Measurements from ENCODE around the gene THBS3. TPM values are rescaled to one million over a fixed set of nuclear protein-coding genes. Genes with fewer than 3 reads are reported as not detected.

The THBS3 gene
- 10 to 100 TPM; 25.1 to 26.3 TPM for total RNA-seq

GRCh38 chr1:155207806-155208540, at the start of gene THBS3:
Gene THBS3, minus strand, starts transcription at chr1:155207897. Its CDS starts 21 bp downstream, at chr1:155207876.
- no peaks in the 10 kb centered on the region for H3K27me3 Mint-ChIP-seq
- ATAC-seq (ENCODE audit: low read depth), result no peak
- no peaks in the 10 kb centered on the region for H3K36me3 Mint-ChIP-seq
- POLR2A ChIA-PET, result interaction anchor here (0.6 to 3.7 kb wide), 7 partner anchors 11 to 65 kb away, joined by 3 to 65 read pairs (median 17); partner anchors contain the start of genes CLK2, KRTCAP2 and TRIM46
- peak within 1 kb of the TSS; percentile 90 for H3K4me3 Mint-ChIP-seq
- no peaks in the 10 kb centered on the region for H3K9me3 Mint-ChIP-seq
- no peak for DNase-seq
- peak within 1 kb of the TSS; percentile 90 for H3K27ac Mint-ChIP-seq
- H3K4me1 Mint-ChIP-seq, result peaks cover 25% of the 10 kb centered on the region

DNA sequence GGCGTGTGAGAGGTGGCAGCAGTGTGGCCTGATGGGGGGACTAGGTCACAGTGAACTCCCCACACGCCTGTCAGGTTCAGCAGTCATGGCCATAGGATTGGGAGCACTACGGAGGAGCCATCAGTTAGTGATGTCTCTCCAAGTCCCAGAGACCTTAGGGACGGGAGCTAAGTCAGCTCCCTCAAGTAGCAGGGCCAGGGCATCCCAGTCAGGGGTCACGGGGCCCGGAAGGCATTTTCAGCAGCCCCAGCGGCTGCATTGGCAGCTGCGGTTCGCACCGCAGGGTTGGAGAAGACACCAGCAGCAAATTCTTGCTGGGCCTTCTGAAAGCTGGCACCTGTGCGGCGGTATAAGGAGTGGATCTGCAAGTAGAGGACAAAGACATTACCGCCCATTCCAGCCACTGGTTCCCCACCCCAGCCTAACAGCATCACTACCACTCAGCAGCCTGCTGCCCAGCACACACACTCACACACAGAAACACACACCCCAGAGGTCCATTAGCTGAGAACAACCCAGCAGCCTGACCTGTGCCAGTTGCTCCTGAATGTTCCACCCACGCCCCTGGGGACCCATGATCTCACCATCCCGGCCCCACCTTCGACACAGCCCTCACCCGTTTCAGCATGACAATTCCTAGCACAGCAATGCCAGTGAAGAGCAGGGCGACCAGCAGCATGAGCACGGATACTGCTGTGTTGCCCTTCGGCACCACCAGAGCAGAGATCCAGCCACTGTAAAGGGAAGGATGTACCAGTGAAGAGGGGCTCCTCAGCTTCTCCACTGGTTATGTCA, 48.6 kb upstream of the THBS3 start:
- peak overlapping the region; percentile 59 for H3K27ac Mint-ChIP-seq
- no peak for ATAC-seq (ENCODE audit: low read depth)
- no peaks in the 10 kb centered on the region for H3K9me3 Mint-ChIP-seq
- no peak for DNase-seq
- peaks cover 20% of the 10 kb centered on the region for H3K4me1 Mint-ChIP-seq
- peak overlapping the region; percentile 80 for H3K4me3 Mint-ChIP-seq
- H3K36me3 Mint-ChIP-seq, result peaks cover 8% of the 10 kb centered on the region
- POLR2A ChIA-PET, result interaction anchor here (1.0 to 2.5 kb wide), 3 partner anchors 12 to 67 kb away, joined by 4 to 7 read pairs (median 4); partner anchors contain the start of gene RUSC1
- H3K27me3 Mint-ChIP-seq, result no peaks in the 10 kb centered on the region

GRCh38 chr1:155255243-155256007, 47.7 kb upstream of the THBS3 start, which contains the start of gene ENTREP3:
Gene ENTREP3, minus strand, starts transcription at chr1:155255483. Its CDS starts 606 bp downstream, at chr1:155254877.
- ATAC-seq (ENCODE audit: low read depth), result peak; percentile 60
- Mint-ChIP-seq H3K4me3 (peak within 1 kb of the TSS; percentile 80), H3K4me1 (peaks cover 18% of the 10 kb centered on the region), H3K9me3 (no peaks in the 10 kb centered on the region), H3K36me3 (peaks cover 4% of the 10 kb centered on the region), H3K27ac (peak within 1 kb of the TSS; percentile 73), H3K27me3 (no peaks in the 10 kb centered on the region)
- POLR2A ChIA-PET, result interaction anchor here (0.6 to 1.5 kb wide), 7 partner anchors 8 to 68 kb away, joined by 3 to 8 read pairs (median 4); partner anchors contain the start of genes CLK2 and RUSC1
- DNase-seq, result peak; percentile 81

- Mint-ChIP-seq H3K36me3 (no peaks in the 10 kb centered on the region), H3K27ac (peak overlapping the region; percentile 73), H3K4me3 (peak overlapping the region; percentile 80), H3K9me3 (no peaks in the 10 kb centered on the region), H3K4me1 (peaks cover 15% of the 10 kb centered on the region), H3K27me3 (no peaks in the 10 kb centered on the region)
- ATAC-seq (ENCODE audit: low read depth), result no peak
- POLR2A ChIA-PET, result interaction anchor here (0.8 to 1.5 kb wide), 4 partner anchors 9 to 69 kb away, joined by 3 to 8 read pairs (median 4); partner anchors contain the start of genes CLK2 and RUSC1
- no peak for DNase-seq
Measured at GRCh38 chr1:155254714-155255242, 47.1 kb upstream of the THBS3 start.

DNA sequence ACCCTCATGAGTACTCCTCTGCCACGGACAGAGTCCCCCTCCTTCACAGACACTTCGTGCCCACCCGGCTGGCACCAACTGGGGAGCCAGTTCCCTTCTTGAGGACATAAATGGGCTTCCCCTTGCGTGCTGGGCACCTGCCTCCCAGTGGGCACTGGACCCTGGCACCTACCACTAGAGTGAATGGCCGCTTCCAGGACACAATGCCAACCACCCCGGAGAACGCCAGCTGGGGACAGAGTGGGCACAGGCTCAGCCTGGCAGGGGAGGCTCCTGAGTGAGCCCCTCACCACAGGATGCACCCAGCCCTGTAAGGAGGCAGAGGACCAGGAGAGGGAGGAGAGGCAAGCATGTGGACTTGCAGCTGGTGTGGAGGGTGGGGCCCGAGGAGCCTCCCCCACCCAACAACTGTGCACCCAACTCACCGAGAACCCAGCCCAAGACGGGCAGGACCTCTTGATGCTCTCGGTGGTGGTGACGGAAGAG, 46.6 kb upstream of the THBS3 start:
- POLR2A ChIA-PET, result interaction anchor here (0.8 to 1.5 kb wide), 3 partner anchors 9 to 69 kb away, joined by 3 to 8 read pairs (median 4); partner anchors contain the start of gene CLK2
- DNase-seq (no peak), ATAC-seq (ENCODE audit: low read depth) (no peak)
- H3K4me3 Mint-ChIP-seq, result peak overlapping the region; percentile 80
- no peaks in the 10 kb centered on the region for H3K27me3 Mint-ChIP-seq
- no peaks in the 10 kb centered on the region for H3K36me3 Mint-ChIP-seq
- H3K9me3 Mint-ChIP-seq, result no peaks in the 10 kb centered on the region
- peak overlapping the region; percentile 73 for H3K27ac Mint-ChIP-seq
- peaks cover 15% of the 10 kb centered on the region for H3K4me1 Mint-ChIP-seq

DNA sequence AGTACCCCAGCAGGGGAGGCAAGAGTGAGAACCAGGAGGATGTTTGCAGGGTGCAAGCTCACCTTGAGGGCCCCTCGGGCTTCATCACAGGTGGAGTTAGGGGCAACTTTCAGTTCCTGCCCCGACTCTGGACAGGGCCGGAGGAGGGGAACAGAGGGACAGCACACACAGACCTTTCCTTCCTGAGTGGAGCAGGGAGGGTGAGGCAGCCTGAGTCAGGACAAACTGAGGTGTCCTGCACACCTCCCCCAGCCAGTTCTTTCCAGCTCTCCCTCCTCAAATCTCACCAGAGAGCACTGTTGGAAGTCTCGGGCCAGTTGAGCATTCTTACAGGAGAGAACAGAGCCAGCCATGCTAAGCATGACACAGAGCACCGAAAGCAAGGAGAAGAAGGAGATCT, 46.1 kb upstream of the THBS3 start:
- peak overlapping the region; percentile 80 for H3K4me3 Mint-ChIP-seq
- DNase-seq (no peak), ATAC-seq (ENCODE audit: low read depth) (no peak)
- no peak overlapping the region for H3K27ac Mint-ChIP-seq
- peaks cover 15% of the 10 kb centered on the region for H3K4me1 Mint-ChIP-seq
- POLR2A ChIA-PET, result no interaction called here
- H3K27me3 Mint-ChIP-seq, result no peaks in the 10 kb centered on the region
- H3K9me3 Mint-ChIP-seq, result no peaks in the 10 kb centered on the region
- H3K36me3 Mint-ChIP-seq, result no peaks in the 10 kb centered on the region

GRCh38 chr1:155253208-155253607, 45.5 kb upstream of the THBS3 start:
- POLR2A ChIA-PET, result interaction anchor here (4.1 kb wide), 1 partner anchor 70 kb away, joined by 36 read pairs; no protein-coding TSS in a partner anchor
- peaks cover 15% of the 10 kb centered on the region for H3K4me1 Mint-ChIP-seq
- no peaks in the 10 kb centered on the region for H3K36me3 Mint-ChIP-seq
- no peaks in the 10 kb centered on the region for H3K9me3 Mint-ChIP-seq
- DNase-seq (no peak), ATAC-seq (ENCODE audit: low read depth) (no peak)
- peak overlapping the region; percentile 80 for H3K4me3 Mint-ChIP-seq
- no peaks in the 10 kb centered on the region for H3K27me3 Mint-ChIP-seq
- no peak overlapping the region for H3K27ac Mint-ChIP-seq

DNA sequence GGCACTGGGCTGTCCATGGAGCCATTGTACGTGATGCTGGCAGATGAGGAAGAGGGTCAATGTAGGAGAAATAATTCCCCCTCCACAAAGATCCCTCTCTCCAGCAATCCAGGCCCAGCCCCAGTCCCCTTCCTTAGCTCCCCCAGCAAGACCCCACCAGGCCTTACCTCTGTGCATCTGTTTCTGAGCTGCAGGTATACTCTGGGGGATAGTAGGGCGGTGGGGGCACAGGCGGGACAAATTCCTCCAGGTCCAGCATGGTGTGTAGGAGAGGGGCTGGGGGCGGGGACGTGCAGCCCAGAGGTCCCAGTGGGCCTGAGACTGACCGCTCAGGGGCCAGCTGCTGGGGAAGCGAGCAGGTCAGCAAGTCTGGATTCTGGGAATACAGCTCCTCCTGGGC, 43.9 kb upstream of the THBS3 start:
- DNase-seq, result no peak
- Mint-ChIP-seq H3K36me3 (peaks cover under 1% of the 10 kb centered on the region), H3K4me1 (peaks cover 16% of the 10 kb centered on the region), H3K4me3 (no peak overlapping the region), H3K9me3 (no peaks in the 10 kb centered on the region), H3K27ac (peak overlapping the region; percentile 51), H3K27me3 (no peaks in the 10 kb centered on the region)
- POLR2A ChIA-PET, result interaction anchor here (0.6 to 4.1 kb wide), 9 partner anchors 9 to 211 kb away, joined by 3 to 36 read pairs (median 6); partner anchors contain the start of genes CLK2, RUSC1 and SCAMP3
- ATAC-seq (ENCODE audit: low read depth), result no peak

GRCh38 chr1:155250633-155251449, 43.1 kb upstream of the THBS3 start:
- ATAC-seq (ENCODE audit: low read depth) (peak; percentile 97), DNase-seq (peak; percentile 99)
- peaks cover 4% of the 10 kb centered on the region for H3K36me3 Mint-ChIP-seq
- H3K27me3 Mint-ChIP-seq, result no peaks in the 10 kb centered on the region
- no peaks in the 10 kb centered on the region for H3K9me3 Mint-ChIP-seq
- peak overlapping the region; percentile 51 for H3K27ac Mint-ChIP-seq
- peak overlapping the region; percentile 69 for H3K4me3 Mint-ChIP-seq
- peaks cover 20% of the 10 kb centered on the region for H3K4me1 Mint-ChIP-seq
- POLR2A ChIA-PET, result interaction anchor here (0.6 to 4.1 kb wide), 13 partner anchors 10 to 596 kb away, joined by 3 to 36 read pairs (median 5); partner anchors contain the start of genes CLK2, FDPS, KRTCAP2 and MTX1

- ATAC-seq (ENCODE audit: low read depth) (peak; percentile 27), DNase-seq (peak; percentile 56)
- H3K27ac Mint-ChIP-seq, result peak overlapping the region; percentile 85
- no peaks in the 10 kb centered on the region for H3K27me3 Mint-ChIP-seq
- H3K4me1 Mint-ChIP-seq, result peaks cover 21% of the 10 kb centered on the region
- H3K9me3 Mint-ChIP-seq, result no peaks in the 10 kb centered on the region
- POLR2A ChIA-PET, result interaction anchor here (0.6 to 4.1 kb wide), 13 partner anchors 10 to 1497 kb away, joined by 3 to 36 read pairs (median 4); partner anchors contain the start of genes CLK2, FDPS, KRTCAP2 and MTX1
- H3K4me3 Mint-ChIP-seq, result peak overlapping the region; percentile 73
- peaks cover 4% of the 10 kb centered on the region for H3K36me3 Mint-ChIP-seq
Measured at GRCh38 chr1:155250246-155250632, 42.5 kb upstream of the THBS3 start.

DNA sequence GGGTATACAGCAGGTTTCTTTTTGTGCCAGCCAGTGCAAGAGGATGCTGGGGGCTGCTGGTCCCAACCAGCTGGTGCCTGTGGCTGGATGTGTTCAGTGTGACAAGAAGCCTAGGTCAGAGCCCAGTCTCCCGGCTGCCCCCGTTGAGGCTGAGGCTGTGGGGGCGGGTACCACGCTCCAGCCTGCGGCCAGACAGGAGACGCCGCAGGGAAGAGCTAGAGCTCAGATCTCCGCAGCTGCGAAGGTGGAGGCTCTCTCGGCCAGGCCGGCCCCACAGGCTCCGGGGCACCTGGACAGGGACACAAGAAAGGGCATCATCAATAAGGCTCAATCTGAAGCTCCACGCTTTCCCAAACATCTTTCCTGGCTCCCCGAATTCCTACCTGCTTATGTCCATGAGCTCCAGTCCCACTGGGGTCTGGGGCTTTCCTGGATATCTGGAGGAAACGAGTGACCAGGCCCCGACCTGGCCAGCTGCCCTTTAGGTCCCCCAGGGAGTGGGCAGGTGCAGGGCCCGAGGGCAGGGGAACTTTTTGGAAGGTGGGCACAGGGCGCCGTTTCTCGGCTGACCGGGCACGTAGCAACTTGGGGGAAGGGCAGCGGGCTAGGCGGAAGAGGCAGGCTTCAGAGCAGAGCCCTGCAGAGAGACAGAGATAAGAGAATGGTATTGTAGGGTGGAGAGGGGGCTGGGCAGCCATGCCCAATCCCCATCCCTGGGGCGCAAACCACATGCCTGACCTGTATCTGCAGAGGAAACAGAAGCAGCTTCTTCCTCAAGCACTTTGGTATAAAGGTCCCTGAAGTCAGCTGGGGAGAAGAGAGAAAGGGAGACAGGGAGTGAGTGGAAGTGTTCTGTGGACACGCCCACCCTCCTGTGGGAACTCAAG, 40.2 kb upstream of the THBS3 start:
- no peak for ATAC-seq (ENCODE audit: low read depth)
- Mint-ChIP-seq H3K4me3 (no peak overlapping the region), H3K36me3 (peaks cover 6% of the 10 kb centered on the region), H3K9me3 (peaks cover 1% of the 10 kb centered on the region), H3K27me3 (no peaks in the 10 kb centered on the region), H3K27ac (no peak overlapping the region), H3K4me1 (peaks cover 28% of the 10 kb centered on the region)
- POLR2A ChIA-PET, result interaction anchor here (0.5 to 1.7 kb wide), 5 partner anchors 13 to 324 kb away, joined by 3 to 8 read pairs (median 4); partner anchors contain the start of genes KRTCAP2 and SCAMP3
- no peak for DNase-seq
